ENCODE measurements around the gene FAM107B. TPM values are rescaled to one million over a fixed set of nuclear protein-coding genes. Genes with fewer than 3 reads are reported as not detected.

FAM107B gene
- total and polyA plus RNA-seq, 2 experiments from 2014 or later = 3.4 to 5.2 TPM

- Histone ChIP-seq H3K9me2 (ENCODE audit: insufficient read depth) (no peaks in the 10 kb centered on the region), H3K27ac (no peak overlapping the region), H3K79me2 (ENCODE audit: insufficient read depth) (peaks cover 14% of the 10 kb centered on the region), H3K27me3 (replicated peaks; ENCODE audit: insufficient read depth) (no peaks in the 10 kb centered on the region), H3K4me2 (ENCODE audit: unreplicated experiment) (no peak overlapping the region), H3F3A (ENCODE audit: insufficient read depth) (no peaks in the 10 kb centered on the region), H3K9ac (no peak overlapping the region), H4K20me1 (ENCODE audit: insufficient read depth) (no peaks in the 10 kb centered on the region), H3K4me3 (no peak overlapping the region), H3K36me3 (ENCODE audit: low read depth) (no peaks in the 10 kb centered on the region), H3K9me3 (ENCODE audit: low read depth) (no peaks in the 10 kb centered on the region), H2AFZ (no peak overlapping the region), H3K4me1 (ENCODE audit: insufficient read depth) (no peaks in the 10 kb centered on the region)
- in situ Hi-C loops (cut with MboI) = no loop called here
- DNase-seq = no peak
- no peak for TF ChIP-seq EZH2 (IDR thresholded peaks at IDR 0.05; ENCODE audit: insufficient read depth, poor library complexity, severe bottlenecking)
- TF ChIP-seq EZH2phosphoT487 (IDR thresholded peaks at IDR 0.05; ENCODE audit: insufficient read depth, low read depth) = no peak
- 90 to 92% methylated on average over 11 of the region's 11 CpGs for WGBS, 2 experiments (ENCODE audit: low coverage in 1 of 2, low lambda C conversion rate in 2 of 2, missing lambda C conversion rate in 2 of 2)
Measured at GRCh38 chr10:14595526-14596182, 179.0 kb downstream of the FAM107B start.

- Histone ChIP-seq H3K4me3 (no peak overlapping the region), H2AFZ (no peak overlapping the region), H3K9ac (no peak overlapping the region), H3K4me1 (ENCODE audit: insufficient read depth) (no peaks in the 10 kb centered on the region), H4K20me1 (ENCODE audit: insufficient read depth) (no peaks in the 10 kb centered on the region), H3K9me3 (ENCODE audit: low read depth) (no peaks in the 10 kb centered on the region), H3K9me2 (ENCODE audit: insufficient read depth) (no peaks in the 10 kb centered on the region), H3K27me3 (replicated peaks; ENCODE audit: insufficient read depth) (no peaks in the 10 kb centered on the region), H3K4me2 (ENCODE audit: unreplicated experiment) (no peak overlapping the region), H3F3A (ENCODE audit: insufficient read depth) (no peaks in the 10 kb centered on the region), H3K27ac (no peak overlapping the region), H3K36me3 (ENCODE audit: low read depth) (no peaks in the 10 kb centered on the region), H3K79me2 (ENCODE audit: insufficient read depth) (peaks cover 10% of the 10 kb centered on the region)
- DNase-seq = no peak
- 89 to 90% methylated on average over 8 of the region's 8 CpGs for WGBS, 2 experiments (ENCODE audit: low coverage in 1 of 2, low lambda C conversion rate in 2 of 2, missing lambda C conversion rate in 2 of 2)
- in situ Hi-C loops (cut with MboI) = no loop called here
- TF ChIP-seq EZH2 (IDR thresholded peaks at IDR 0.05; ENCODE audit: insufficient read depth, poor library complexity, severe bottlenecking) (no peak), EZH2phosphoT487 (IDR thresholded peaks at IDR 0.05; ENCODE audit: insufficient read depth, low read depth) (no peak)
Measured at GRCh38 chr10:14594878-14595525, 179.7 kb downstream of the FAM107B start.

DNA sequence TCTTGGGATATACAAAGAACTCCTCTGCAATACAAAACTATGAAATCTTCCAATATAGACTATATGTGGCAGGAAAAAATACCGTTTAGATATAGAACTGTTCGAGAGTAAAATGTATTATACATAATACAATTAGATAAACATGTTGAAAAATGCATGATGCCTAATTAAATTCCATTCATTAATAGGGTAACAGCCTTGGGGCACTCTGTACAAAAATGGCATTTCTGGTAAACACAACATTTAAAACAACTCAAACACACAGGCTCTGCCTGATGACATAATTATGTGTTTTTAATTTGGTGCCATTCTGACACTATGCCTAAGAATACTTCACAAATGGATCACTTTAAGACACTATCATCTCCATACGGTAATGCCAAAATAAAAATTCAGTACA lies 180.9 kb downstream of the FAM107B start:
- H3K79me2 ChIP-seq (ENCODE audit: insufficient read depth) = peaks cover 6% of the 10 kb centered on the region; the same call in 1 of the 2 replicates
- no peaks in the 10 kb centered on the region for H3K9me3 ChIP-seq (ENCODE audit: low read depth)
- 44 to 54% methylated on average over 3 of the region's 3 CpGs for WGBS, 2 experiments (ENCODE audit: low coverage in 1 of 2, low lambda C conversion rate in 2 of 2, missing lambda C conversion rate in 2 of 2)
- H3K4me3 ChIP-seq = no peak overlapping the region
- H3K36me3 ChIP-seq (ENCODE audit: low read depth) = no peaks in the 10 kb centered on the region
- H3F3A ChIP-seq (ENCODE audit: insufficient read depth) = peaks cover 5% of the 10 kb centered on the region; the same call in 1 of the 2 replicates
- no peak overlapping the region for H3K27ac ChIP-seq
- no peak overlapping the region for H3K9ac ChIP-seq
- H3K9me2 ChIP-seq (ENCODE audit: insufficient read depth) = no peaks in the 10 kb centered on the region
- no peak overlapping the region for H2AFZ ChIP-seq
- no peaks in the 10 kb centered on the region for H4K20me1 ChIP-seq (ENCODE audit: insufficient read depth)
- TF ChIP-seq EZH2 (IDR thresholded peaks at IDR 0.05; ENCODE audit: insufficient read depth, poor library complexity, severe bottlenecking) = no peak
- no peak for TF ChIP-seq EZH2phosphoT487 (IDR thresholded peaks at IDR 0.05; ENCODE audit: insufficient read depth, low read depth)
- no peak for DNase-seq
- H3K27me3 ChIP-seq (replicated peaks; ENCODE audit: insufficient read depth) = no peaks in the 10 kb centered on the region
- no peak overlapping the region for H3K4me2 ChIP-seq (ENCODE audit: unreplicated experiment)
- peaks cover 8% of the 10 kb centered on the region for H3K4me1 ChIP-seq (ENCODE audit: insufficient read depth)
- in situ Hi-C loops (cut with MboI) = no loop called here

DNA sequence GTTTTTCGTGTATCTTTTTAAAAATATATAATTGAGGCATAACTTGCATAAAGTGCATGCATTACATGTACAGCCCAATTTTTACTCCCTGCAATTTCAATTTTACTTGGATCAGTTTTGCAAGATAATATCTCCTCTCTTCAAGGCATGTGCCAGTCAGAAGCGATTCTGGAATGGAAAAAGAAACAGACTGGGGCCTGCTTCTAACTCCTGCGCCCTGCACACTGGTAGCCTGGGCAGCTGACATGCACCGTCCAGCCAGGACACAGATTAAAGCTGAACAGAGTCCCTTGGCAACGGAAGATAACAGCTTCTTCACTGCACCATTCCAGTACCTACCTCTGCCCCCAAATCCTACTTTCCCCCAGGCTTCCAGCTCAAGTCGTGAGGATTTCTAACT lies 182.1 kb downstream of the FAM107B start:
- no peak for TF ChIP-seq EZH2 (IDR thresholded peaks at IDR 0.05; ENCODE audit: insufficient read depth, poor library complexity, severe bottlenecking)
- no peak for TF ChIP-seq EZH2phosphoT487 (IDR thresholded peaks at IDR 0.05; ENCODE audit: insufficient read depth, low read depth)
- Histone ChIP-seq H3K9me3 (ENCODE audit: low read depth) (no peaks in the 10 kb centered on the region), H2AFZ (no peak overlapping the region), H4K20me1 (ENCODE audit: insufficient read depth) (no peaks in the 10 kb centered on the region), H3K4me1 (ENCODE audit: insufficient read depth) (peaks cover 18% of the 10 kb centered on the region), H3F3A (ENCODE audit: insufficient read depth) (peaks cover 14% of the 10 kb centered on the region), H3K27me3 (replicated peaks; ENCODE audit: insufficient read depth) (no peaks in the 10 kb centered on the region), H3K9me2 (ENCODE audit: insufficient read depth) (no peaks in the 10 kb centered on the region), H3K9ac (no peak overlapping the region), H3K36me3 (ENCODE audit: low read depth) (no peaks in the 10 kb centered on the region), H3K27ac (no peak overlapping the region), H3K4me3 (no peak overlapping the region), H3K79me2 (ENCODE audit: insufficient read depth) (peaks cover 6% of the 10 kb centered on the region; the same call in 1 of the 2 replicates), H3K4me2 (ENCODE audit: unreplicated experiment) (no peak overlapping the region)
- in situ Hi-C loops (cut with MboI) = no loop called here
- WGBS, 2 experiments (ENCODE audit: low coverage in 1 of 2, low lambda C conversion rate in 2 of 2, missing lambda C conversion rate in 2 of 2) = 79 to 81% methylated on average over 6 of the region's 6 CpGs
- no peak for DNase-seq

Measured in GM23248 (cell line).